OCI-LY7 (cell line): ENCODE data around the gene FABP1.

Experiments used
- EZH2phosphoT487 ChIP-seq: fragments of 200-600 bp; sonication (generic); IDR thresholded peaks from 2 replicates; pipeline ENCODE4 v1.6.1; 2018; ENCODE audit warnings: low read depth, borderline replicate concordance, mild to moderate bottlenecking, mixed run types, antibody characterized with exemption, low read length, moderate library complexity, mixed read lengths
- TF ChIP-seq, protein P1 (sequence below): fragments of 200-600 bp; sonication (generic); conservative IDR thresholded peaks from 2 replicates; pipeline ENCODE4 v1.5.1; 2014; ENCODE audit warnings: mild to moderate bottlenecking, antibody characterized with exemption, low read length, moderate library complexity, mixed read lengths

DNA sequence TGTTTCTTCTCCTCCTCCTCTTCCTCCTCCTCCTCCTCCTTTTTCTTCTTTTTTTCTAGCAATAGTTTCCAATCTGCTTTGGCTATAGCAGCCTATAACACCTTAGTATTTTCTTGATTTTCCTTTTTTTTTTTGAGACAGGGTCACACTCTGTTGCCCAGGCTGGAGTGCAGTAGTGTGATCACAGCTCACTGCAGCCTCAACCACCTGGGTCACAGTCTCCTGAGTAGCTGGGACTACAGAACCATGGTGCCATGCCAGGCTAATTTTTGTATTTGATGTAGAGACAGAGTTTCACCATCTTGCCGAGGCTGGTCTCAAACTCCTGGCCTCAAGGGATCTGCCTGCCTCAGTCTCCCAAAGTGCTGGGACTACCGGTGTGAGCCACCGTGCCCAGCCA lies 31.6 kb upstream of the FABP1 start:
- TF ChIP-seq, protein P1, sequence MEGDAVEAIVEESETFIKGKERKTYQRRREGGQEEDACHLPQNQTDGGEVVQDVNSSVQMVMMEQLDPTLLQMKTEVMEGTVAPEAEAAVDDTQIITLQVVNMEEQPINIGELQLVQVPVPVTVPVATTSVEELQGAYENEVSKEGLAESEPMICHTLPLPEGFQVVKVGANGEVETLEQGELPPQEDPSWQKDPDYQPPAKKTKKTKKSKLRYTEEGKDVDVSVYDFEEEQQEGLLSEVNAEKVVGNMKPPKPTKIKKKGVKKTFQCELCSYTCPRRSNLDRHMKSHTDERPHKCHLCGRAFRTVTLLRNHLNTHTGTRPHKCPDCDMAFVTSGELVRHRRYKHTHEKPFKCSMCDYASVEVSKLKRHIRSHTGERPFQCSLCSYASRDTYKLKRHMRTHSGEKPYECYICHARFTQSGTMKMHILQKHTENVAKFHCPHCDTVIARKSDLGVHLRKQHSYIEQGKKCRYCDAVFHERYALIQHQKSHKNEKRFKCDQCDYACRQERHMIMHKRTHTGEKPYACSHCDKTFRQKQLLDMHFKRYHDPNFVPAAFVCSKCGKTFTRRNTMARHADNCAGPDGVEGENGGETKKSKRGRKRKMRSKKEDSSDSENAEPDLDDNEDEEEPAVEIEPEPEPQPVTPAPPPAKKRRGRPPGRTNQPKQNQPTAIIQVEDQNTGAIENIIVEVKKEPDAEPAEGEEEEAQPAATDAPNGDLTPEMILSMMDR: no peak
- no peak for TF ChIP-seq EZH2phosphoT487
